ENCODE measurements around the gene FSD1L.
"Not testable (repeated sequence)": the region's sequence is repeated elsewhere in the genome, so short reads cannot be mapped to it uniquely, and the experiment has no call there.

The FSD1L gene

DNA sequence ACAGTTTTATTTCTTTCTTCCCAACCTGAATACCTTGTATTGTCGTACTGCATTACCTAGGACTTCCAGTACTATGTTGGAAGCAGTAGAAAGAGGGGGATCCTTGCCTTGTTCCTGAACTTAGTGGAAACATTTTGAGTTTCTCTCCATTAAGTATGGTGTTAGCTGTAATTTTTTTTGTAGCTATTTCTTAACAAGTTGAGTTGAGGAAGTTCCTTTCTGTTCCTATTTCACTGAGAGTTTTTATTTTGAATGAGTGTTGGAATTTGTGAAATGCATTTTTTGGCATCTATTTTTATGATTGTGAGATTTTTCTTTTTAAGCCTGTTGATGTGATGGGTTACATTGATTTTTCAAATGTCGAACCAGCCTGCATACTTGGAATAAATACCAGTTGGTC, 49.0 kb downstream of the FSD1L start:
- no peak for DNase-seq

DNA sequence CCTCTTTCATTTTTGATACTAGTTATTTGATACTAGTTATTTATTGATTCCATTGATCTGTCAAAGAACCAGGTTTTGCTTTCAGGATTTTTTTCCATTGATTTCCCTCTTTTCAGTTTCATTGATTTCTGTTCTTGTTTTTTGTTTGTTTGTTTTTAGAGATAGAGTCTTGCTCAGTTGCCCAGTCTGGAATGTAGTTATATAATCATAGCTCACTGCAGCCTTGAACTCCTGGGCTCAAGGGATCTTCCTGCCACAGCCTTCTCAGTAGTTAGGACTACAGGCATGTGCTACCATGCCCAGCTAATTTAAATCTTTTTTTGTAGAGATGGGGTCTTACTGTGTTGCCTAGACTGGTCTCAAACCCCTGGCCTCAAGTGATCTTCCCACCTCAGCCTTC, 49.9 kb downstream of the FSD1L start:
- no peak for DNase-seq

DNA sequence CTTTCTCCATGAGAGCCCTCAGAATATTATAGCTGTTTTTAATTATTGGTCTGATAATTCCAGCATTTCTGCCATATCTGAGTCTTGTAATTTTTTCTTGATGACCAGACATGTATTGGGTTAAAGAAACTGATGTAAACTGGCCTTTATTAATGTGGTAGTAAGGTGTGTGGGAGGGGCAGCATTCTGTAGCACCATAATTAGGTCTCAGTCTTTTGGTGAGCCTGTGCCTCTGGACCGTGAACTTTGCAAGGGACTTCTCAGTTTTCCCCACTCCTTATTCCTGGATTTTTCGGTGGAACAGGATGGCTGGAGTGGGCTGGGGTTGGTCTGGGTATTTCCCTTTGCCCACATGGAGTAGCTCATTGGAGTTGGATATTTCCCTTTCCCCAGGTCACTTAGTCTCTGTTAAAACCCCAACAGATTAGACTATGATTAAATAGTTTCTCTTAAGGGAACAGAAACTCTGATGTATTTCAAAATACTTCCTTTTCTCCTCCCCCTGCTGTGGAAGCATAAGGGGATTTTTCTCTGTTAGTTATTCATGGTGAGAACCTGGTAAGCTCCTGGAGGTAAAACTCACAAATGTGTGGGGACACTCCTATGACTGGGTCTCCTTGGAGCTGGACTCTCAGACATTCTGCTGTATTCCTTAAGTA, 52.4 kb downstream of the FSD1L start:
- DNase-seq, result no peak

DNA sequence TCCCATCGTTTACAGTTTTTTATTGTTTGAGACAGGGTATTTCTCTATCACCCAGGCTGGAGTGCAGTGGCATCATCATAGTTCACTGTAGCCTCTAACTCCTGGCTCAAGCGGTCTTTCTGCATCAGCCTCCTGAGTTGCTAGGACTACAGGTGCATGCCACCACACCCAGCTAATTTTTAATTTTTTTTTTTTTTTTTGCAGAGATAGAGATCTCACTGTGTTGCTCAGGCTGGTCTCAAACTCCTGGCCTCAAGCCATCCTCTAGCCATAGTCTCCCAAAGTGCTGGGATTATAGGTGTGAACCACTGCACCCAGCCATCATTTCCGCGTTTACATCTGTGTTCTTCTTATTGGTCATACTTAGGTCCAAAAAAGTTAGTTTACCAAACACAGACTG, 53.6 kb downstream of the FSD1L start:
- DNase-seq, result no peak

DNA sequence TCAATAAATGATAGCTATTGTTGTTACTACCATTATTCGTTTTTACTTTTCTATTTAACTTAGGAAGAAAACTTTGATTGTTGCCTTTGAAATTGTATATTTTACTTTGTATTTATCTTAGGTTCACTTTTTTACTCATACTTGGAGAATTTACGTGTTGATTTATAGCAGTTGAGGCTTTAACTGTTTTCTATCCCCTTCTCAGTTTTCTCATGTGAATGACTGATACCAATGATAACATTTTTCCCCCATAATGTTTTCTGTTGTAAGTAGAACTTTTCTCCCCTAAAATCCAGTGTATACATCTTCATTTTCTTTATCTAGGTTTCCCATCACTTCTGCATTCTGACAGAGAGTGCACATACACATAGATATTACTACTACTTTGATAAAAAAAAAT, 54.4 kb downstream of the FSD1L start:
- no peak for DNase-seq

DNA sequence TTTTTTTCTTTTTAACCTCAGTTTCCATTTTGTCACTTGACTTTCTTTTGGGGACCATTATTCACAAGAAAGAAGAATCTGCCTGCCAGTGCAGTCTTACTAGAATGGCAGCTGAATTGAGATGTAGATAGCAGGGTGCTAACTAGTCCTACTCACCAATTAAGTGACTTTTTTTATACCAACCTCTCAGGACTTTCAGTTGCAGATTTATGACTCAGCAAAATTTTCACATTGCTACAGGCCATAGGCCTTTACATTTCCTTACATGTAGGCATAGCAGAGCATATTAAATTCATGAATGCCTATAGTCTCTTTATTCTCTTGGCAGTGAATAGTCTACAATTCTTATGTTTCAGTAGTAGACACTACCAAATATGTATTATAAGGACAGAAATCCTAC, 56.0 kb downstream of the FSD1L start:
- DNase-seq, result peak; percentile 23

DNA sequence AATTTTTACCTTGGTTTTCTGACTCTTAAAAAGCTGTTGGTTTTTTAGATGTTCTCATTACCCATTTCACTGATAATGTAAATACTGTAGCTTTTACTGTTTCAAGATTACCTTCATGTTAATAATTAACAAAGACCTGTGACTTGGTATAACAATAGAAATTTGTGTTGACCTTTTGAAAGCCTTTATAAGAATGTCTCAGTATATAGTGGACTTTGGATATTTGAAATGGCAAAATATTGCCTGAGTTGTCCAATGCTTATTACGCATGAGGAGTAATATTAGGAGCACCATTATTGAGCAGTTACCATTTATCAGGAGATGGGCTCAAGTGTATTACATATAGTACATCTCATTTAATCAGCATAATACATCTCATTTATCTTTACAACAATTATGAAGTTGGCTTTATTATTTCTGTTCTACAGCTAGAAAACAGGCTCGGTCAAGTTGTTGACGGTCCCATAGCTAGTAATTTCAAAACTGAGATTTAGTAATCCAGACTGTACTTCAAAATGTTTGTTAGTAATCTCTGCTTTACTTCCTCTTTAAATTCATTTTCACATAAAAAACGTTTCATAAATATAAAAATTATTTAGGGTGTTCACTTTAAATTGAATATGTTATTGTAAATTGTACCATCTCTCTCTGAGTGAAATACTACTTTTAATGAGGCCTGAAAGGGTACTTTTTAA, 59.4 kb downstream of the FSD1L start:
- DNase-seq, result no peak

DNA sequence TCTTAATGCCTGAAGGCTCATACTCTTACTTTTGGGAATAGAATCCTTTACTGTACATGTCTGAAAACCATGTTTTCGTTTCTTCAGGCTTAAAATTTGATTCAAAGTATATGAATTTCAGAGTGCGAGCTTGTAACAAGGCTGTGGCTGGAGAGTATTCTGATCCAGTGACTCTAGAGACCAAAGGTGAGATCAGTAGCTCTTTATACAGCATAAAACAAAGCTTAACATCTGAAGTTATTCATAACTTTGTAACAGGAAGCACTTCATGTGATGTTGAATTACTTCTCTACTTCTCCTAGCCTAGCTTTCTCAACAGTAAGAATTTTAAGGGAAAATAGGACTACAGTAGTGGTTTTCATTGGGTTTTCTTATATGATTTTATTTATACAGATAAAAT, 60.7 kb downstream of the FSD1L start:
- no peak for DNase-seq

DNA sequence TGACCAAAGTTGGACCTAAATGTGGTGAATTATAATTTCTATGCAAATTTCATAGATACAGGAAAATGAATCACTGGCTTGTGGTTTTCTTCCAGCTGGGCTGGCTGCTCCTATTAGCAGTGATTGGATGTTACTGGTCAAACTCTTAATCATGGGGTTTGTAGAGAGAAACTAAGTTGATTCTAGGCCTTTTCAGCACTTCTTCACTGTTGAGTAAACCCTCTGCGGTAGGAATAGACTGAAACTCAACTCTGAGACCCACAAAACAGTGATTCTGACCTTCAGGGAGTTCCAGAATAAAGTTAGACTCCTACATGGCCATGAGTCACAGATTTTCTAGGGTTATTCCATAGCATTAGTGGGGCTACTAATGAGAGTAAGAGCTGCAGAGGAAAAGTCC, 62.2 kb downstream of the FSD1L start:
- DNase-seq, result peak; percentile 82

DNA sequence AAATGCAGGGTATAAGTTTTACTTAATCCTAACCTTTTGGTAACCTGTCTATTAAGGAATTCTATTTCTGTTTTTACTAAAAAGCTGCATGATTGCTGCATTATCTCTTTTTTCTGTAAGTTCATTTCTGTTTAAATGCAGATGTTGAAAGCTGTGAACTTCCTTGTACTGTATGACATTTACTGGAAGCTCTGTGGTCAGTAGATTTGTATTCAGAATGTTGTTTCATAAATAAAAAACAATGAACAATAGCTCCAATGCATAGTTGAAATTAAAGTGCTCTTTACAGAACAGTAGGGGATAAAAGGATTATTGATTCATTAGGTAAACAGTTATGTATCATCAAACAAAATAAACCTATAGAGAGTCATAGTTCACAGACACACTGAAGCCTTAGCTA, 63.6 kb downstream of the FSD1L start:
- DNase-seq, result no peak

DNA sequence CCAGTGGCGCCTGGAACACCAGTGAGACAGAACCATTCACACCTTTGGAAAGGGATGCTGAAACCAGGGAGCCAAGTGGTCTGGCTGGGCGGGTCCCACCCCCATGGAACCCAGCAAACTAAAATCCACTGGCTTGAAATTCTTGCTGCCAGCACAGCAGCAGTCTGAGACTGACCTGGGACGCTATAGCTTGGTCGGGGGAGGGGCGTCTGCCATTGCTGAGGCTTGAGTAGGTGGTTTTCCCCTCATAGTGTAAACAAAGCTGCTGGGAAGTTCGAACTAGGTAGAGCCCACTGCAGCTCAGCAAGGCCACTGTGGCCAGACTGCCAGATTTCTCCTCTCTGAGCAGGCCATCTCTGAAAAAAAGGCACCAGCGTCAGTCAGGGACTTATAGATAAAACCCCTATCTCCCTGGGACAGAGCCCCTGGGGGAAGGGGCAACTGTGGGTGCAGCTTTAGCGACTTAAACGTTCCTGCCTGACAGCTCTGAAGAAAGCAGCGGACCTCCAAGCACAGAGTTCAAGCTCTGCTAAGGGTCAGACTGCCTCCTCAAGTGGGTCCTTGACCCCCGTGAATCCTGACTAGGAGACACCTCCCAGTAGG, 68.1 kb downstream of the FSD1L start:
- no peak for DNase-seq

DNA sequence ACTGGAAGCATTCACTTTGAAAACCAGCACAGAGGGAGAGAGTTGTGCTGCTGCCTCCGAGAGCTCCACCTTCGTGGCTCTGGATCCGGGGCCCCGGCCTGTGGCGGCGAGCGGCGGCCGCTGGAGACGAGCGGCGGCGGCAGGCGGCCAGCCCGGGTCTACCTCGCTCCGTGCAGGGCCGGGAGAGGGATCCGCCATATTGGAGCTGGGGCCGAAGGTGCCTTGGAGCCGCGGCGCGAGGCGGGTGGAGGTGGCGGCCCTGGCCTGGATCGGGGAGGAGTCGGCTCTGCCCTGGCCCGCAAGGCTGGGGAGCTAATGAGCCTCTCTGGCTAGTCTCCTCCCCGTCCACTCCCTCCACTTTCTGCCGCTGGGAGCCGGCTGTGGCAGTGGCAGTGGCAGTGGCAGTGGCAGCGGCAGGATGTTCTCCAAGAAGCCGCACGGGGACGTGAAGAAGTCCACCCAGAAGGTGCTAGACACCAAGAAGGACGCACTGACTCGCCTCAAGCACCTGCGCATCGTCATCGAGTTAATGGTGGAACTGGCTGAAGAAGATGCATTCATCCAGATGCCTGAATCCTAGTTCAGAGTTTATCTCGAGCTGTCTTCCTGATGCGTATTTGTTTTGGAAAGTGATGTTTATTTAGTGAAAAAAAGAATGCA, 72.0 kb downstream of the FSD1L start:
- peak; percentile 33 for DNase-seq

DNA sequence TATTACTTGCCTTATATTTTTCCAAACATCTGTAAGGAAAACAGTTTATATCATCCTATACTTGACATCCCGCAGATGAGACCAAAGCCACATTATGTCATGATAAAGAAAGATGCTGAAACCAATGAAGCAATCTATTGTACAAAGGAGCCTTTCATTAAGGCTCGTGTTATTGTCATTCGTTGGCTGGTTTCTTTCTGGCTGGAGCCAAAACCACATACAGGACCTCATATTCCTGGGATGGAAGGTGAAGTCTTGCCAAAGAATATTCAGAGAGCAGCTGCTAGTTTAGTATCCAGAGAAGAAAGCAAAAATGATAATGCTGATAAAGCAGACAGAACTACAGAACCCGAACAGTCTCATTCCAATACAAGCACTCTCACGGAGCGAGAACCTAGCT, 73.2 kb downstream of the FSD1L start:
- not testable (repeated sequence) for DNase-seq

DNA sequence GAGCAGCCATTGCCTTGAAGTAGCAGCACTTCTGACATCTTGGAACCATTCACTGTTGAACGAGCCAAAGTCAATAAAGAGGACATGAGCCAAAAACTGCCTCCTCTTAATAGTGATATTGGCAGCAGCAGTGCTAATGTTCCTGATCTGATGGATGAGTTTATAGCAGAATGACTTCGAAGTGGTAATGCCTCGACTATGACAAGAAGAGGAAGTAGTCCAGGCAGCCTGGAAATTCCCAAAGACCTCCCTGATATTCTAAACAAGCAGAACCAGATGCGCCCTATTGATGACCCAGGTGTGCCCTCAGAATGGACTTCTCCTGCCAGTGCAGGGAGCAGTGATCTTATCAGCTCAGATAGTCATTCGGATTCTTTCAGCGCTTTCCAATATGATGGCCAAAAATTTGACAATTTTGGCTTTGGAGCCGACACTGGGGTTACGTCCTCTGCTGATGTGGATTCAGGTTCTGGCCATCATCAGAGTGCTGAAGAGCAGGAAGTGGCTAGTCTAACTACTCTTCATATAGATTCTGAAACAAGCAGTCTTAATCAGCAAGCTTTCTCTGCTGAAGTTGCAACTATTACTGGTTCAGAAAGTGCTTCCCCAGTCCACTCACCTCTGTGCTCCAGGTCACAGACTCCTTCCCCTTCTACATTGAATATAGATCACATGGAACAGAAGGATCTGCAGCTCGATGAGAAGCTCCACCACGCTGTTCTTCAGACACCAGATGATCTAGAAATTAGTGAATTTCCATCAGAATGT, 75.0 kb downstream of the FSD1L start:
- not testable (repeated sequence) for DNase-seq

DNA sequence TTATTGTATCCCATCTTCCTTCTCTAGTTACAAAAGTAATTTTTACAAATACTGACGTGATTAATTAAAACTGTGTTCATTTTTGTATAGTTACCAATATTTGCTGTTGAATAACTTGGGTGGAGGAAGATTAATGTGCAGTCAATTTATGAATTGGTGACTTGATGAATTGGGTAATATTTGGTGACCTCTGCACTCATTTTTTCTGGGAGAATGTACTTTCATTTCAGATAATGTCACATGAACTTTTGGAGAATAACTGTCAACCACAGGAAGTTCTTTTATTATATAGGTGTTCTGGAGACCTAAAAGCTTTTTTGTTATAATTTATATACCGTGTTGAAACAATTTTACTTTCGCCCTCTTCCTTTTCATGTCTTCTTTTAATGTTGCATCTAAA, 83.7 kb downstream of the FSD1L start:
- no peak for DNase-seq

DNA sequence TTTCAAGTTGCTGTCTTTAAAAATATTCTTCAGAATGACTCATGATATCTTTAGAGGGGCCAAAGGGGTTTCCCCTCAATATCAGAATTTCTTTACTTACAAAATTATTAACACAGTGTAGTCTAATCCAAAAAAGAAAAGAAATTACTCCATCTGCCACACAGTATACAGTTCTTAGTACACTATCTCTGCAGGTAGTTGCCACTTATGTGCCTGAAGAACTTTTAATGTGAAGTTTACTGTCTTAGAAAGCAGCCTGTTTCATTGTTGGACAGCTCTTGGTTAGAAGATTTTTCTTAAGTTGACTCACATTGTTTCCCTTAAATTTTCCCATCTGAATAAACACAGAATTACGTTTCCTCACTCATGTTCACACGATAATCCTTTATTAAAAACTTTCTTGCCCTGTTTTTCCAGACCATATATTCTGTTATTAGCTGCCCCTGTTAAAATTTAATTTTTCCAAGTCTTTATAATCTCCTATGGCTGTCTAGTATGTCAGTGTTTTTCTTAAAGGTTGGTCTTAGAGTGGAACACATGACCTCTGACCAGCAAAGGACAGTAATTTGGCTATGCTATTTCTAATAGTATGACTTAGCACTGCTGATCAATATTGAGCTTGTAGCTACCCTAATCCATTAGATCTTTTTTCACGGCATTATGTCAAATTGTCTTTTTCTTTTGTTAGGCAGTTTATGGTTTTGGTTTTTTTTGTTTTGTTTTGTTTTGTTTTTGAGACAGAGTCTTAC, 88.3 kb downstream of the FSD1L start:
- DNase-seq, result no peak

DNA sequence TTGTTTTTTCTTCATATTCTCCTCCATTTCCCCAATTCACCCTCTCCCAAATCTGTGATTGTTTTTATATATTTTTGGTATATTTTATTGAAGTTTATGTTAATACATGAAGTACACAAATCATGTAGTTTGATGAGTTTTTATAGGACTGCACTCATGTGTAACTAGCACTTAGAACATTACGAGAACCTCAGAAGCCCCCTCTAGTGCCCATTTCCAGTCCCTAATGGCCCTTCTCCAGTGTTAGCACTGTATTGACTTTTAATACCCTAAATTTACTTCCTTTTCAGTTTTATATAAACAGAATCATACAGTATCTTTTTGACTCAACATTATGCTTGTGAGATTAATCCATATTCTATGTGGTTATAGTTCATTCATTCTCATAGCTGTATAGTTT, 91.6 kb downstream of the FSD1L start:
- peak; percentile 3 for DNase-seq

DNA sequence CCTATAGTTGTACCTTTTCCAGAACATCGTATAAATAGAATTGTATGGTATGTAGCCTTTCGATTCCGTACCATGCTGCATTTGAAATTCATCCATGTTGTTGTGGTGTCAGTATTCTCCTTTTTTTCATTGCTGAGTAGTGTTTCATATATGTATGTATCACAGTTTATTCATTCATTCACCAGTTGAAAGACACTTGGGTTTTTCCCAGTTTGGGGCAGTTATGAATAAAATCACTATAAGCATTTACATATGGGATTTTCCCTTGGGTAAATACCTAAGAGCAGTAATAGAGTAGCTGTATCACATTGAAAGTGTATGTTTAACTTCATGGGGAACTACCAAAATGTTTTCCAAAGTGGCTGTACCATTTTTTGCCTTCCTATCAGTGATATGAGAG, 94.0 kb downstream of the FSD1L start:
- DNase-seq, result no peak

DNA sequence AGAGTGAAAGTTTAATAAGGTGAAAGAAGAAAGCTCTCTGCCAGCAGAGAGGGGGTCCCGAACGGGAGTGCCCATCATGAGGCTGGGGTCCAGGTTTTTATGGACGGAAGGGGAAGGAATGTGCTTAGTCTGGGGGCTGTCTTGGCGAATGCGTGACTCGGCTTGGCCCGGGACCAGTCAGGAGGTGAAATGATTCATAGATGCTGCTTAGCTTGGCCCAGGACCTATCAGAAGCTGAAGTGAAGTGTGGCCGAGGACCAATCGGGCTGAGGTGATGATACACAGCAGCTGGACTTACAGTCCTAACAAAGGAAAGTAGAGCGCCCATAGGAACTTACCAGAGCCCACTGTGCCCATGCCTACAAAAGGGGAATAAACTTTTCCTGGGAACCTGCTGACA, 106.2 kb downstream of the FSD1L start:
- DNase-seq, result peak; percentile 24

DNA sequence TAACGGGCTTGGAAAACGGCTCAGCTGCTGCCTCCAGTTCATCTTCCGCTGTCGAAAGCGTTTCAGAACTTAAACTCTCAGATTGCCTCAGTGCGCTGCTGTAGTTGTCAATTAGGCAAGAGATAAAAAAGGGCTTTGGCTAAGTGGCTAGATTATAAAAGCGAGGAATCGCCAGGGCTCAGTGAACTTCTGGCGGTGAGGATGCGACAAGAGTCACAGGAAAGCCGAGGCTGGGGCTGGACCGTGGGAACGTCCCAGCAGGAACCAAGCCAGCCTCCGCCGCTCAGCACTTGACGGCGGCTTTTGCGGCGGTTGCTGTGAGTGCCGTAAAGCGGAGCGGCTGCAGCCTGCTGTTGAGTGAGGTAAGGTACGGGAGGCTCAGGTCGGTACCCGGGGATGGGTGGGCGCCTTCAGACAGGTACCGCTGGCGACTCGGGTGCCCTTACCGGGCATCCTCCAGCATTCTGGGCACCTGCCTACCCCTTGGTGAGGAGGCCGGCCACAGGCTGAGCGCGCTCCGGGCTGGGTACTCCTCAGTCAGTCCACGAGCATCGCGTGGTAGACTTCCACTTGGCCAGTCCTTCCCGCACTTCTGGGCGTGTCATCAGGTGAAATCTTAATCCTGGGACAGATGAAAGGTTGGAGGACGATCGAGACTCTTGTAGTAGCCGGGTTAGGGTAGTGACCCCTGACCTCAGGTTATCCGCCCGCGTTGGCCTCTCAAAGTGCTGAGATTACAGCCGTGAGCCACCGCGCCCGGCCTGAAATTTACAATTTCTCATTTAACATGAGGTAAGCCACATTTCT, 110.2 kb downstream of the FSD1L start, which contains the start of gene FKTN:
Gene FKTN, plus strand, starts transcription at position 328 of the 807 bp plus-strand sequence. CDS start 16,902 bp downstream, outside the sequence.
- peak; percentile 85 for DNase-seq

DNA sequence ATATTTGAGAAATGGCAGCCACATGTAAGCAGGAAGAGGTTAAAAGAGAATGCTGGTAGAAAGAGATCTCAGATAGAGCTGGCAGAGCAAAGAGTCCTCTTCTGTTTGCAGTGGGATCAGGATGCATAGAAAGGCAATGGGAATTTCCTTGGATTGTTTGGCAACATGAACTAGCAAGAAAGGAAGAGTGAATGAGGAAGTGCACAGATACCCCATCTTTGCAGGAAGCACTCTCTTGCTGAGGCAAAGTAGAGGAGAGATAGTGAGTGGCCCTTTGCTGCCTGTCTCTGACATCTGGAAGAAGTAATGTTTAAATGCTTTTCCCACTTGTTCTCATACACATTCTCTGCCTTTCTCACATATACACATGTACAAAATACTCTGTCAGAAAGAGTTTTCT, 124.6 kb downstream of the FSD1L start:
- DNase-seq, result no peak
